ENCODE results near the gene SOWAHB. TPM values are rescaled to one million over a fixed set of nuclear protein-coding genes. Genes with fewer than 3 reads are reported as not detected.
A peak's percentile ranks its signal among the peaks of the same experiment; 100 is the strongest.

The SOWAHB gene
- total and polyA plus RNA-seq, 2 experiments from 2014 or later: 8.7 to 18.9 TPM

GRCh38 chr4:76898385-76898692 is 395 bp upstream of the SOWAHB start:
- no peaks in the 10 kb centered on the region for H3K9me2 ChIP-seq (replicated peaks; ENCODE audit: insufficient read depth)
- no peak for TF ChIP-seq CTCF (IDR thresholded peaks at IDR 0.05; ENCODE audit: poor library complexity)
- TF ChIP-seq EZH2phosphoT487 (IDR thresholded peaks at IDR 0.05; ENCODE audit: low read depth, severe bottlenecking, unreplicated experiment): no peak
- no peak for TF ChIP-seq EZH2 (IDR thresholded peaks at IDR 0.05; ENCODE audit: borderline replicate concordance)
- H3K4me2 ChIP-seq: peak overlapping the region; percentile 97
- no peaks in the 10 kb centered on the region for H4K20me1 ChIP-seq (ENCODE audit: insufficient read depth, poor library complexity, severe bottlenecking)
- H2AFZ ChIP-seq: peak overlapping the region; percentile 75
- peaks cover 40% of the 10 kb centered on the region for H3K79me2 ChIP-seq
- peak overlapping the region; percentile 95 for H3K27ac ChIP-seq
- peaks cover 10% of the 10 kb centered on the region for H3K4me1 ChIP-seq (ENCODE audit: insufficient read depth)
- no peaks in the 10 kb centered on the region for H3K9me3 ChIP-seq (ENCODE audit: low read depth)
- no peaks in the 10 kb centered on the region for H3K36me3 ChIP-seq (replicated peaks; ENCODE audit: insufficient read depth, low read depth)
- WGBS (ENCODE audit: low lambda C conversion rate, missing lambda C conversion rate): 14% methylated on average over 14 of the region's 14 CpGs
- peaks cover 15% of the 10 kb centered on the region for H3K27me3 ChIP-seq
- no peak for DNase-seq (ENCODE audit: low spot score)
- H3K4me3 ChIP-seq: peak overlapping the region; percentile 73

GRCh38 chr4:76896614-76897535 is 1.1 kb downstream of the SOWAHB start:
- DNase-seq (ENCODE audit: low spot score): peak; percentile 80
- H2AFZ ChIP-seq: peak overlapping the region; percentile 75
- no peaks in the 10 kb centered on the region for H4K20me1 ChIP-seq (ENCODE audit: insufficient read depth, poor library complexity, severe bottlenecking)
- H3K9me2 ChIP-seq (replicated peaks; ENCODE audit: insufficient read depth): no peaks in the 10 kb centered on the region
- no peaks in the 10 kb centered on the region for H3K9me3 ChIP-seq (ENCODE audit: low read depth)
- peaks cover 19% of the 10 kb centered on the region for H3K27me3 ChIP-seq
- WGBS (ENCODE audit: low lambda C conversion rate, missing lambda C conversion rate): 4% methylated on average over 46 of the region's 82 CpGs
- peak overlapping the region; percentile 97 for H3K4me2 ChIP-seq
- H3K27ac ChIP-seq: peak overlapping the region; percentile 95
- peaks cover 9% of the 10 kb centered on the region for H3K4me1 ChIP-seq (ENCODE audit: insufficient read depth)
- TF ChIP-seq EZH2phosphoT487 (IDR thresholded peaks at IDR 0.05; ENCODE audit: low read depth, severe bottlenecking, unreplicated experiment) (no peak), EZH2 (IDR thresholded peaks at IDR 0.05; ENCODE audit: borderline replicate concordance) (no peak), CTCF (IDR thresholded peaks at IDR 0.05; ENCODE audit: poor library complexity) (no peak)
- H3K4me3 ChIP-seq: peak overlapping the region; percentile 73
- no peaks in the 10 kb centered on the region for H3K36me3 ChIP-seq (replicated peaks; ENCODE audit: insufficient read depth, low read depth)
- peaks cover 40% of the 10 kb centered on the region for H3K79me2 ChIP-seq

GRCh38 chr4:76896048-76896447 is 1.9 kb downstream of the SOWAHB start:
- no peaks in the 10 kb centered on the region for H3K9me3 ChIP-seq (ENCODE audit: low read depth)
- H3K4me1 ChIP-seq (ENCODE audit: insufficient read depth): peaks cover 6% of the 10 kb centered on the region
- H3K79me2 ChIP-seq: peaks cover 39% of the 10 kb centered on the region
- TF ChIP-seq EZH2 (IDR thresholded peaks at IDR 0.05; ENCODE audit: borderline replicate concordance) (no peak), EZH2phosphoT487 (IDR thresholded peaks at IDR 0.05; ENCODE audit: low read depth, severe bottlenecking, unreplicated experiment) (no peak), CTCF (IDR thresholded peaks at IDR 0.05; ENCODE audit: poor library complexity) (no peak)
- whole genome bisulfite sequencing (ENCODE audit: low lambda C conversion rate, missing lambda C conversion rate): 93% methylated on average over 8 of the region's 8 CpGs
- H4K20me1 ChIP-seq (ENCODE audit: insufficient read depth, poor library complexity, severe bottlenecking): no peaks in the 10 kb centered on the region
- peak overlapping the region; percentile 97 for H3K4me2 ChIP-seq
- no peak overlapping the region for H2AFZ ChIP-seq
- H3K27ac ChIP-seq: no peak overlapping the region
- H3K9me2 ChIP-seq (replicated peaks; ENCODE audit: insufficient read depth): no peaks in the 10 kb centered on the region
- DNase-seq (ENCODE audit: low spot score): no peak
- no peaks in the 10 kb centered on the region for H3K36me3 ChIP-seq (replicated peaks; ENCODE audit: insufficient read depth, low read depth)
- H3K27me3 ChIP-seq: peaks cover 19% of the 10 kb centered on the region
- no peak overlapping the region for H3K4me3 ChIP-seq
